Heart right ventricle (tissue), 16 donors: ENCODE measurements around the gene ARHGDIB. TPM values are rescaled to one million over a fixed set of nuclear protein-coding genes. Genes with fewer than 3 reads are reported as not detected.

Experiments
- ATAC-seq, 8 donors: fragments of 200-7000 bp; cut with Tn5 transposase; one replicate each; pipeline ENCODE4 v1.9.1; 2020; ENCODE audit warnings: mild to moderate bottlenecking in 8 of 8, moderate library complexity in 8 of 8, moderate number of reproducible peaks in 1 of 8
- DNase-seq, 2 donors: peaks; one replicate each; pipeline ENCODE4 v3.0.0-alpha.2; 2020
- H3K27ac ChIP-seq, 10 donors: fragments of 200-600 bp; sonication (generic) in 2 of 10; one replicate each; pipeline versions ENCODE4 v1.5.0 to v1.8.0; 2020 to 2022; ENCODE audit warnings: mild to moderate bottlenecking in 3 of 10
- H3K27me3 ChIP-seq, 7 donors: fragments of 200-600 bp; one replicate each; pipeline ENCODE4 v1.8.0; 2021 to 2022; ENCODE audit warnings: mild to moderate bottlenecking in 2 of 7
- H3K36me3 ChIP-seq, 9 donors: fragments of 200-600 bp; sonication (generic) in 1 of 9; one replicate each; pipeline versions ENCODE4 v1.5.0 to v1.8.0; 2020 to 2022; ENCODE audit warnings: mild to moderate bottlenecking in 2 of 9
- H3K4me1 ChIP-seq, 9 donors: fragments of 200-600 bp; sonication (generic) in 1 of 9; one replicate each; pipeline versions ENCODE4 v1.5.0 to v1.8.0; 2020 to 2022; ENCODE audit warnings: mild to moderate bottlenecking in 4 of 9
- H3K4me3 ChIP-seq, 10 donors: fragments of 200-600 bp; sonication (generic) in 2 of 10; one replicate each; pipeline versions ENCODE4 v1.5.0 to v1.8.0; 2020 to 2022; ENCODE audit warnings: mild to moderate bottlenecking in 7 of 10, moderate library complexity in 2 of 10
- H3K9me3 ChIP-seq, 11 donors: fragments of 200-600 bp in 10 of 11; sonication (generic) in 2 of 11; one replicate each; pipeline versions ENCODE4 v1.5.0 to v1.8.0; 2013 to 2022; ENCODE audit warnings: mild to moderate bottlenecking in 2 of 11, control low read depth in 1 of 11, moderate library complexity in 1 of 11
- WGBS, 2 donors: extraction: QIAGEN DNeasy Blood & Tissue Kit; methylation state at CpG; one replicate each; pipeline ENCODE4 v1.1.7; 2013; ENCODE audit warnings: inconsistent platforms in 1 of 2; 5-methylcytosine and 5-hydroxymethylcytosine counted together
- intact Hi-C, 10 donors: fragments of 100-400 bp; cut with DNase I; formaldehyde crosslinking; loops; one replicate each; pipeline versions ENCODE4 v1.11.1 to v1.14.2; 2022
- polyA plus RNA-seq, 2 donors: library from polyadenylated mRNA; stranded (reverse); fragments of 200-250 nt; gene quantifications; one replicate each; pipeline ENCODE4 v1.2.3, GENCODE V29; 2013
- total RNA-seq, 10 donors: library from RNA; stranded (reverse); fragmentation: NEBNext Ultra II Directional in 3 of 10; extraction: Animal tissue kit (Norgen Biotek cat#: 25700) in 3 of 10; gene quantifications; one replicate each; pipeline versions ENCODE4 v1.2.1 to v1.2.4, GENCODE V29; 2021 to 2023
- TF ChIP-seq, protein P1 (sequence below), 9 donors: fragments of 200-600 bp; sonication (generic) in 2 of 9; IDR thresholded peaks; one replicate each; pipeline versions ENCODE4 v1.5.0 to v1.8.0; 2021 to 2022; ENCODE audit warnings: antibody characterized with exemption in 9 of 9, mild to moderate bottlenecking in 5 of 9, moderate library complexity in 1 of 9
- donor health status: Arrhythmogenic right ventricular cardiomyopathy.
- donor health status: ischemic (EF 13 %, LVEDD 7.1; RV severe dilation, severe dysfunction).
- donor health status: healthy with polysubstance abuse.
- donor health status: DM: no; HTN: yes; CAD: no.
- donor health status: DM: no; HTN: no; CAD: no.
- donor health status: ischemic (EF 25% LVEDD 6.9; RV normal size, moderate dysfunction).
- donor health status: ischemic (EF 25% LVEDD 5.7; RV mildly dilated, moderate dysfunction).
- donor health status: healthy.
- donor health status: DM: yes; HTN: yes; CAD: no.
- donor health status: Ischemic cardiomyopathy.
- donor health status: ischemic (EF 35%, LVEDD 5.7; RV mildly dilated, moderate dysfunction).
- donor health status: nonischemic (EF 11% LVEDD 7.7; RV severe dilation, severe dysfunction).
- donor health status: DM: yes; HTN: yes; CAD: no.
- donor health status: PGD.
- donor health status: ischemic (EF 29% LVEDD 5.4; RV normal size, mild dysfunction).
- donor health status: nonischemic (EF 23%, LVEDD 6.1; RV moderate dilation, normal function).

The ARHGDIB gene
- total and polyA plus RNA-seq, 12 donors: 28.1 to 150 (median 45.4) TPM

GRCh38 chr12:14960548-14961465, 594 bp downstream of the ARHGDIB start:
- H3K27ac ChIP-seq: peak overlapping the region; percentile 76 to 95 (median 84)
- DNase-seq (peak; percentile 42 to 60), ATAC-seq (peak; percentile 50 to 90 (median 78))
- TF ChIP-seq, protein P1, sequence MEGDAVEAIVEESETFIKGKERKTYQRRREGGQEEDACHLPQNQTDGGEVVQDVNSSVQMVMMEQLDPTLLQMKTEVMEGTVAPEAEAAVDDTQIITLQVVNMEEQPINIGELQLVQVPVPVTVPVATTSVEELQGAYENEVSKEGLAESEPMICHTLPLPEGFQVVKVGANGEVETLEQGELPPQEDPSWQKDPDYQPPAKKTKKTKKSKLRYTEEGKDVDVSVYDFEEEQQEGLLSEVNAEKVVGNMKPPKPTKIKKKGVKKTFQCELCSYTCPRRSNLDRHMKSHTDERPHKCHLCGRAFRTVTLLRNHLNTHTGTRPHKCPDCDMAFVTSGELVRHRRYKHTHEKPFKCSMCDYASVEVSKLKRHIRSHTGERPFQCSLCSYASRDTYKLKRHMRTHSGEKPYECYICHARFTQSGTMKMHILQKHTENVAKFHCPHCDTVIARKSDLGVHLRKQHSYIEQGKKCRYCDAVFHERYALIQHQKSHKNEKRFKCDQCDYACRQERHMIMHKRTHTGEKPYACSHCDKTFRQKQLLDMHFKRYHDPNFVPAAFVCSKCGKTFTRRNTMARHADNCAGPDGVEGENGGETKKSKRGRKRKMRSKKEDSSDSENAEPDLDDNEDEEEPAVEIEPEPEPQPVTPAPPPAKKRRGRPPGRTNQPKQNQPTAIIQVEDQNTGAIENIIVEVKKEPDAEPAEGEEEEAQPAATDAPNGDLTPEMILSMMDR (IDR thresholded peaks at IDR 0.05): no peak
- H3K9me3 ChIP-seq: no peaks in the 10 kb centered on the region
- no peaks in the 10 kb centered on the region for H3K27me3 ChIP-seq
- peak overlapping the region; percentile 13 to 73 (median 52) for H3K4me3 ChIP-seq
- intact Hi-C loops: loop anchor here in 2 of 10 donors (2.0 kb wide), 1 partner anchor 76 kb away; the partner anchor contains the start of gene MGP (in 2 of the 2)
- 36 to 51% methylated on average over 13 of the region's 13 CpGs for WGBS, 2 donors
- H3K36me3 ChIP-seq: no peaks in the 10 kb centered on the region
- peaks cover 0 to 86% (median 59%) of the 10 kb centered on the region in 9 donors for H3K4me1 ChIP-seq

DNA sequence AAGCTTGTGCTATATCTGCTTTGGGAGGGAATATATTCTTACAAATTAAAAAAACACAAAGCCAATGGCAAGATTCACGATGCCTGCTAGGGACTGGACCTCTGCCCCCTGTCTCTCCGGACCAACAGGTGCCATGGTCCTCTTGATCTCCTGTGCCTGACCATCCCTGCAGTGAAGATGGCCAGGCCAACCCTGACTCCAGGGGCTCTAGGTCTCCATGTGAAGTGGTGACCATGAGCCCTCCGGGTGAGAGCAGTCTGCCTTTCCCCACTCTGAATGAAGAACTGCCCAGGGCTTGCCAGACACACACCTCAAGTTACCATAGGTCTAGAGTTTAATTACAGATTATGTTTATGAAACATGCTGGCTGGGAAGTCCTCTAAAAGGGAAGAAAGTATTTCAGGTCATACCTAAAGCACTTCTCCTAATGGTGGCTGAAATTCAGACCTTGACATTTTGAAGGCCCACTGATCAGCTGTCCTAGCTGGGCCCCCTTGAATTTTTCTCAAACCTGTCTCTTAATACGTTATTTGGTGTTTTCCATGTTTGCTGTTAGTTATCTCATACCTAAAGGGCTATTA, 1.4 kb downstream of the ARHGDIB start:
- ATAC-seq (no peak), DNase-seq (no peak)
- WGBS, 2 donors: 65 to 76% methylated on average over 4 of the region's 4 CpGs
- intact Hi-C loops: loop anchor here in 4 of 10 donors (2.0 to 10.0 kb wide), 3 partner anchors 65 to 75 kb away; partner anchors contain the start of gene MGP (in 3 of the 4)
- peaks cover 0 to 4% (median 0%) of the 10 kb centered on the region in 9 donors for H3K36me3 ChIP-seq
- H3K27me3 ChIP-seq: no peaks in the 10 kb centered on the region
- peak overlapping the region in 9 of 10 donors; percentile 34 to 73 (median 52) for H3K4me3 ChIP-seq
- peaks cover 0 to 94% (median 60%) of the 10 kb centered on the region in 9 donors for H3K4me1 ChIP-seq
- H3K9me3 ChIP-seq: no peaks in the 10 kb centered on the region
- TF ChIP-seq, protein P1 (IDR thresholded peaks at IDR 0.05): no peak
- H3K27ac ChIP-seq: peak overlapping the region; percentile 76 to 95 (median 84)

DNA sequence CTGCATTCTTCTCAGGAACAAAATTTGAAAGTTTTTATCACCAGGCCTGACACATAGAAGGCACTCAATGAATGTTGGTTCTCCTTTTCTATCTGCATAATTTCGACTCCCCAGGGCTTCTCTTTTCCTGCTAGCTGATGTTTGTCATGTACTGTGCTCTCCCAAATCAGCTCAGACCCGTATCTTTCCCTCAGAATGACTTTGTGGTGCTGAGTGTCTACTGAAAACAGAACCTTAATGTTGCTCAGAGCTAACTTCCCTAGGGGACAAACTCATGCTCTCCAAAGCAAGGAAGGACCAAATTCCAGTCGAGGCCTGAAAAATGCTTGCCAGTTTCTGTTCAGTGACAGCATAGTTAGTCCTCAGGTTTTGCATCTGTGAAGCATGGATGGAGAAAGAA, 1.9 kb downstream of the ARHGDIB start:
- intact Hi-C loops: loop anchor here in 2 of 10 donors (5.0 to 10.0 kb wide), 2 partner anchors 65 to 72 kb away; partner anchors contain the start of gene MGP (in 1 of the 2)
- 30 to 49% methylated on average over 3 of the region's 3 CpGs for WGBS, 2 donors
- ATAC-seq: peak in 5 of 8 donors; percentile 12 to 24 (median 21)
- H3K9me3 ChIP-seq: no peaks in the 10 kb centered on the region
- peak overlapping the region in 8 of 10 donors; percentile 41 to 73 (median 54) for H3K4me3 ChIP-seq
- TF ChIP-seq, protein P1 (IDR thresholded peaks at IDR 0.05): no peak
- peaks cover 0 to 96% (median 62%) of the 10 kb centered on the region in 9 donors for H3K4me1 ChIP-seq
- peak overlapping the region; percentile 76 to 95 (median 84) for H3K27ac ChIP-seq
- DNase-seq: no peak
- peaks cover 0 to 7% (median 0%) of the 10 kb centered on the region in 9 donors for H3K36me3 ChIP-seq
- no peaks in the 10 kb centered on the region for H3K27me3 ChIP-seq

- intact Hi-C loops: loop anchor here in 2 of 10 donors (5.0 to 10.0 kb wide), 2 partner anchors 64 to 72 kb away; partner anchors contain the start of gene MGP (in 1 of the 2)
- Histone ChIP-seq H3K27ac (peak overlapping the region; percentile 76 to 95 (median 84)), H3K9me3 (no peaks in the 10 kb centered on the region), H3K36me3 (peaks cover 0 to 7% (median 0%) of the 10 kb centered on the region in 9 donors), H3K27me3 (no peaks in the 10 kb centered on the region), H3K4me3 (peak overlapping the region in 8 of 10 donors; percentile 15 to 73 (median 54)), H3K4me1 (peaks cover 0 to 96% (median 66%) of the 10 kb centered on the region in 9 donors)
- ATAC-seq (no peak), DNase-seq (no peak)
- TF ChIP-seq, protein P1 (IDR thresholded peaks at IDR 0.05): no peak
- WGBS, 2 donors: 87 to 91% methylated on average over 10 of the region's 10 CpGs
Observed at GRCh38 chr12:14959126-14959440, 2.3 kb downstream of the ARHGDIB start.
